GM12872 (cell line): ENCODE data around the gene MTO1.

Experiments used
- CTCF ChIP-seq: IDR thresholded peaks from 3 replicates; pipeline ENCODE4 v1.5.1; 2011; ENCODE audit warnings: low read depth, mild to moderate bottlenecking, low read length, moderate library complexity; ENCODE audit not compliant: insufficient read depth

The MTO1 gene

DNA sequence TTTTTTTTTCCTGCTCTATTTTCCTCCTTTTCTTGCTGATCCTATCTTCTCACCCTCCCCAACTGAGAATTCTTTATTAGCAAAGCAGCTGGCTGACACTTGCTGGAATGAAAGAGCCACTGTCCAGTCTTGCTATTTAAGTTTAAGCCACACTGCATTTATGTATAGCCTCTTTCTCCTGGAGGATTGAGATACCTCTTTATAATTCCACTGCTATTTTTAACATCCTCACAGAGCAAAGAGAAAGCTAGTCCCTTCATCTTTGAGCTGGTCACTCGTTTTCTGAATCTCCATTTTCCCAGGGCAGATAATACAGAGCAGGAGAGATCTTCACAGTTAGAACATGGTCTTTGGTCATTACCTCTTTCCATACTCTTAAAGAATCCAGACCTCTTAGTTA, 95.3 kb downstream of the MTO1 start:
- TF ChIP-seq CTCF = no peak
